IPS-18c (cell line): ENCODE results near the gene VPS33A.

Experiments
- H3K4me3 ChIP-seq: 2 replicates; pipeline ENCODE4 v1.7.0; 2013; ENCODE audit warnings: low read depth, mild to moderate bottlenecking, low read length, moderate library complexity; ENCODE audit not compliant: insufficient read depth
- H3K9me3 ChIP-seq: one replicate; pipeline ENCODE4 v1.6.1; 2013; ENCODE audit warnings: mild to moderate bottlenecking, low read length, moderate library complexity; ENCODE audit not compliant: control insufficient read depth, insufficient read depth

VPS33A gene

GRCh38 chr12:122195405-122195804 is 70.9 kb downstream of the VPS33A start:
- no peaks in the 10 kb centered on the region for H3K9me3 ChIP-seq
- H3K4me3 ChIP-seq, result no peak overlapping the region

- H3K9me3 ChIP-seq, result no peaks in the 10 kb centered on the region
- H3K4me3 ChIP-seq, result no peak overlapping the region
Observed at GRCh38 chr12:122194804-122195203, 71.5 kb downstream of the VPS33A start.

GRCh38 chr12:122192441-122192840 is 73.9 kb downstream of the VPS33A start:
- no peaks in the 10 kb centered on the region for H3K9me3 ChIP-seq
- no peak overlapping the region for H3K4me3 ChIP-seq

GRCh38 chr12:122190842-122191668 is 75.2 kb downstream of the VPS33A start:
- H3K9me3 ChIP-seq, result no peaks in the 10 kb centered on the region

GRCh38 chr12:122189626-122190475 is 76.4 kb downstream of the VPS33A start:
- Histone ChIP-seq H3K9me3 (no peaks in the 10 kb centered on the region), H3K4me3 (no peak overlapping the region)

More at GRCh38 chr12:122190842-122191668, 75.2 kb downstream of the VPS33A start:
- no peak overlapping the region for H3K4me3 ChIP-seq

- H3K4me3 ChIP-seq, result no peak overlapping the region
- no peaks in the 10 kb centered on the region for H3K9me3 ChIP-seq
Observed at GRCh38 chr12:122187466-122187865, 78.8 kb downstream of the VPS33A start.

GRCh38 chr12:122185494-122186082 is 80.7 kb downstream of the VPS33A start:
- H3K4me3 ChIP-seq, result no peak overlapping the region
- H3K9me3 ChIP-seq, result no peaks in the 10 kb centered on the region

GRCh38 chr12:122185079-122185478 is 81.2 kb downstream of the VPS33A start:
- Histone ChIP-seq H3K4me3 (no peak overlapping the region), H3K9me3 (no peaks in the 10 kb centered on the region)

- Histone ChIP-seq H3K4me3 (no peak overlapping the region), H3K9me3 (no peaks in the 10 kb centered on the region)
Observed at GRCh38 chr12:122184517-122184916, 81.8 kb downstream of the VPS33A start.

- peak overlapping the region; percentile 58; the same call in 1 of the 2 replicates for H3K4me3 ChIP-seq
- H3K9me3 ChIP-seq, result no peaks in the 10 kb centered on the region
Observed at GRCh38 chr12:122183588-122183940, 82.7 kb downstream of the VPS33A start.

GRCh38 chr12:122182887-122183587 is 83.3 kb downstream of the VPS33A start, which contains the start of gene LRRC43:
Gene LRRC43 (plus strand): TSS chr12:122183123. CDS start chr12:122183145, 22 bp downstream.
- Histone ChIP-seq H3K9me3 (no peaks in the 10 kb centered on the region), H3K4me3 (peak within 1 kb of the TSS; percentile 58)
